ENCODE results near the gene CUL9. TPM values are rescaled to one million over a fixed set of nuclear protein-coding genes. Genes with fewer than 3 reads are reported as not detected.

Gene CUL9
- total RNA-seq, 1 experiment from 2014 or later: 30.4 TPM

DNA sequence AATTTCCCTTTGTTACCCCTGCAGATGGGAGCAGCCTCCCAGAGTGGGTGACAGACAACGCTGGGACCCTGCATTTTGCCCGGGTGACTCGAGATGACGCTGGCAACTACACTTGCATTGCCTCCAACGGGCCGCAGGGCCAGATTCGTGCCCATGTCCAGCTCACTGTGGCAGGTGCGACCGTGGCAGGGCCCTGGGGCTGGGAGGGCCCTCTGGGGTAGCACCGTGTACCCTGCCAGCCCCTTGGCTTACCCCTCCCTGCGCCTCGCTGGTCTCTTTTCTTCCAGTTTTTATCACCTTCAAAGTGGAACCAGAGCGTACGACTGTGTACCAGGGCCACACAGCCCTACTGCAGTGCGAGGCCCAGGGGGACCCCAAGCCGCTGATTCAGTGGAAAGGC lies 40.4 kb upstream of the CUL9 start:
- CTCF ChIA-PET: no interaction called here
- no TSS peak for BruUV-seq (replicated peaks)
- Histone ChIP-seq H3K79me2 (ENCODE audit: low read length) (no peaks in the 10 kb centered on the region), H4K20me1 (ENCODE audit: low read length) (no peaks in the 10 kb centered on the region), H3K9ac (ENCODE audit: low read length) (no peak overlapping the region), H3K4me3 (ENCODE audit: low read length) (no peak overlapping the region), H3K9me3 (ENCODE audit: low read length) (no peaks in the 10 kb centered on the region), H2AFZ (ENCODE audit: low read length) (no peak overlapping the region), H3K36me3 (ENCODE audit: low read depth, low read length) (no peaks in the 10 kb centered on the region), H3F3A (ENCODE audit: low read length, unreplicated experiment) (no peaks in the 10 kb centered on the region), H3K9me2 (replicated peaks; ENCODE audit: low read length) (no peaks in the 10 kb centered on the region), H3K4me1 (ENCODE audit: insufficient read depth, low read length) (peaks cover 24% of the 10 kb centered on the region), H3K27ac (ENCODE audit: low read length) (no peak overlapping the region), H3K27me3 (ENCODE audit: low read length) (no peaks in the 10 kb centered on the region), H3K4me2 (ENCODE audit: low read length) (no peak overlapping the region)
- POLR2A ChIA-PET (ENCODE audit: unreplicated experiment): no interaction called here
- TF ChIP-seq EZH2 (IDR thresholded peaks at IDR 0.05; ENCODE audit: low read length, unreplicated experiment) (no peak), CTCF (conservative IDR thresholded peaks at IDR 0.05; ENCODE audit: low read depth, low read length) (no peak), EZH2phosphoT487 (IDR thresholded peaks at IDR 0.05; ENCODE audit: borderline replicate concordance, low read length) (no peak)
- intact Hi-C loops (cut with micrococcal nuclease): loop anchor here (2.0 to 5.0 kb wide), 2 partner anchors 134 to 241 kb away; no protein-coding TSS in a partner anchor
- DNase-seq: no peak
- ATAC-seq: no peak

GRCh38 chr6:43142101-43142500 lies 39.9 kb upstream of the CUL9 start:
- intact Hi-C loops (cut with micrococcal nuclease): loop anchor here (2.0 to 5.0 kb wide), 2 partner anchors 135 to 241 kb away; no protein-coding TSS in a partner anchor

More at GRCh38 chr6:43142101-43142500, 39.9 kb upstream of the CUL9 start:
- CTCF ChIA-PET: no interaction called here
- ATAC-seq (no peak), DNase-seq (no peak)
- no peaks in the 10 kb centered on the region for H3K9me3 ChIP-seq (ENCODE audit: low read length)
- POLR2A ChIA-PET (ENCODE audit: unreplicated experiment): no interaction called here
- H2AFZ ChIP-seq (ENCODE audit: low read length): no peak overlapping the region
- no peaks in the 10 kb centered on the region for H3K27me3 ChIP-seq (ENCODE audit: low read length)
- H3K27ac ChIP-seq (ENCODE audit: low read length): no peak overlapping the region
- H3F3A ChIP-seq (ENCODE audit: low read length, unreplicated experiment): no peaks in the 10 kb centered on the region
- no peak overlapping the region for H3K4me2 ChIP-seq (ENCODE audit: low read length)
- no peaks in the 10 kb centered on the region for H4K20me1 ChIP-seq (ENCODE audit: low read length)
- no peak overlapping the region for H3K9ac ChIP-seq (ENCODE audit: low read length)
- H3K36me3 ChIP-seq (ENCODE audit: low read depth, low read length): no peaks in the 10 kb centered on the region
- H3K4me1 ChIP-seq (ENCODE audit: insufficient read depth, low read length): peaks cover 24% of the 10 kb centered on the region
- H3K9me2 ChIP-seq (replicated peaks; ENCODE audit: low read length): no peaks in the 10 kb centered on the region
- no peak overlapping the region for H3K4me3 ChIP-seq (ENCODE audit: low read length)
- no peaks in the 10 kb centered on the region for H3K79me2 ChIP-seq (ENCODE audit: low read length)
- no peak for TF ChIP-seq EZH2phosphoT487 (IDR thresholded peaks at IDR 0.05; ENCODE audit: borderline replicate concordance, low read length)
- no peak for TF ChIP-seq EZH2 (IDR thresholded peaks at IDR 0.05; ENCODE audit: low read length, unreplicated experiment)
- no peak for TF ChIP-seq CTCF (conservative IDR thresholded peaks at IDR 0.05; ENCODE audit: low read depth, low read length)
- no TSS peak for BruUV-seq (replicated peaks)
